ENCODE data around the gene PDGFRA.

PDGFRA gene

DNA sequence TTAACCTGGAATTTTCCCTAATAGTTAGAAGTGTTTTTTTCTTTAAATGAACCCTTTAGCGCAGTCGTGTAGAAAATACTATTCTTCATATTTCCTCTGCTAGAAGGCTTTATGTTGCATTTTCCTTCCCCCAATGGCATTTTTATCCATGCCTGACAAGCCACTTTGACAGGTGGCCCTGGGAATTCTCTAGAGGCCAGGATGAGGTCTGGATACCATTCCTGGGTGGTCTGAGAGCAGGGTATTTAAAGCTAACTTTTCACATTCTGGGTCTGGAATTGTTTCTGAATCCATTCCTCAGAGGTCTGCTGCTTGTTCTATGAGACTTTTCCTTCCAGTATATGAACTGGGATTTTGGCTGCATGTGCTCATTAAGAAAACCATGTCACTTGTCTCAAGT lies 31.2 kb upstream of the PDGFRA start (continued):
- TF ChIP-seq ZNF785 (tag by site-specific recombination; IDR thresholded peaks at IDR 0.05), result no peak
- no peak for TF ChIP-seq ZNF837 (tag by site-specific recombination; IDR thresholded peaks at IDR 0.05)
- TF ChIP-seq ZNF792 (tag by site-specific recombination; IDR thresholded peaks at IDR 0.05), result no peak
- no peak for TF ChIP-seq ZNF23 (tag by site-specific recombination; IDR thresholded peaks at IDR 0.05; ENCODE audit: borderline replicate concordance)

- Histone ChIP-seq H3K27ac (ENCODE audit: extremely low read depth, low read depth, low read length) (no peak overlapping the region), H3K36me3 (ENCODE audit: control insufficient read depth in 2 of 2, insufficient read depth in 1 of 2, low read length in 2 of 2) (no peaks in the 10 kb centered on the region), H3K9me3 (ENCODE audit: control insufficient read depth, insufficient read depth, low read depth, low read length) (no peaks in the 10 kb centered on the region), H3K4me1 (ENCODE audit: control insufficient read depth, insufficient read depth, low read length) (no peaks in the 10 kb centered on the region), H3K4me3 (ENCODE audit: low read depth, low read length) (no peak overlapping the region)
- CTCF ChIA-PET, result interaction anchor here (0.6 to 1.0 kb wide), 2 partner anchors 291 to 1662 kb away, joined by 3 to 5 read pairs; no protein-coding TSS in a partner anchor
- TF ChIP-seq, protein P1, sequence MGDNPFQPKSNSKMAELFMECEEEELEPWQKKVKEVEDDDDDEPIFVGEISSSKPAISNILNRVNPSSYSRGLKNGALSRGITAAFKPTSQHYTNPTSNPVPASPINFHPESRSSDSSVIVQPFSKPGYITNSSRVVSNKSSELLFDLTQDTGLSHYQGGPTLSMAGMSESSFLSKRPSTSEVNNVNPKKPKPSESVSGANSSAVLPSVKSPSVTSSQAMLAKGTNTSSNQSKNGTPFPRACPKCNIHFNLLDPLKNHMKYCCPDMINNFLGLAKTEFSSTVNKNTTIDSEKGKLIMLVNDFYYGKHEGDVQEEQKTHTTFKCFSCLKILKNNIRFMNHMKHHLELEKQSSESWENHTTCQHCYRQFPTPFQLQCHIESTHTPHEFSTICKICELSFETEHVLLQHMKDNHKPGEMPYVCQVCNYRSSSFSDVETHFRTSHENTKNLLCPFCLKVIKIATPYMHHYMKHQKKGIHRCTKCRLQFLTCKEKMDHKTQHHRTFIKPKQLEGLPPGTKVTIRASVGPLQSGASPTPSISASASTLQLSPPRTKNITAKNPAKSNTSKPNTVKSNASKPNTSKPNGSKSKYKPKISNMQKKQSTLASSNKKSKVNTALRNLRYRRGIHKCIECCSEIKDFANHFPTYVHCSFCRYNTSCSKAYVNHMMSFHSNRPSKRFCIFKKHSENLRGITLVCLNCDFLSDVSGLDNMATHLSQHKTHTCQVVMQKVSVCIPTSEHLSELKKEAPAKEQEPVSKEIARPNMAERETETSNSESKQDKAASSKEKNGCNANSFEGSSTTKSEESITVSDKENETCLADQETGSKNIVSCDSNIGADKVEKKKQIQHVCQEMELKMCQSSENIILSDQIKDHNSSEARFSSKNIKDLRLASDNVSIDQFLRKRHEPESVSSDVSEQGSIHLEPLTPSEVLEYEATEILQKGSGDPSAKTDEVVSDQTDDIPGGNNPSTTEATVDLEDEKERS (tag by site-specific recombination; IDR thresholded peaks at IDR 0.05), result no peak
- TF ChIP-seq ZNF792 (tag by site-specific recombination; IDR thresholded peaks at IDR 0.05), result no peak
- TF ChIP-seq ZNF677 (tag by site-specific recombination; IDR thresholded peaks at IDR 0.05), result no peak
- POLR2A ChIA-PET, result no interaction called here
These were observed 29.2 kb upstream of the PDGFRA start for GRCh38 chr4:54199919-54200318.

- no peak overlapping the region for H3K4me3 ChIP-seq (ENCODE audit: low read depth, low read length)
- ChIA-PET POLR2A (no interaction called here), CTCF (interaction anchor here (0.9 kb wide), 1 partner anchor 301 kb away, joined by 3 read pairs; no protein-coding TSS in a partner anchor)
- no peaks in the 10 kb centered on the region for H3K9me3 ChIP-seq (ENCODE audit: control insufficient read depth, insufficient read depth, low read depth, low read length)
- H3K36me3 ChIP-seq (ENCODE audit: control insufficient read depth in 2 of 2, insufficient read depth in 1 of 2, low read length in 2 of 2), result no peaks in the 10 kb centered on the region
- no peak overlapping the region for H3K27ac ChIP-seq (ENCODE audit: extremely low read depth, low read depth, low read length)
- no peak for TF ChIP-seq HIC1 (tag by site-specific recombination; IDR thresholded peaks at IDR 0.05)
- TF ChIP-seq ZNF248 (tag by site-specific recombination; IDR thresholded peaks at IDR 0.05), result no peak
- no peak for TF ChIP-seq ZNF404 (tag by site-specific recombination; IDR thresholded peaks at IDR 0.05)
- no peaks in the 10 kb centered on the region for H3K4me1 ChIP-seq (ENCODE audit: control insufficient read depth, insufficient read depth, low read length)
These were observed 19.5 kb upstream of the PDGFRA start for GRCh38 chr4:54209617-54210016.

- Histone ChIP-seq H3K9me3 (ENCODE audit: control insufficient read depth, insufficient read depth, low read depth, low read length) (no peaks in the 10 kb centered on the region), H3K4me1 (ENCODE audit: control insufficient read depth, insufficient read depth, low read length) (no peaks in the 10 kb centered on the region), H3K4me3 (ENCODE audit: low read depth, low read length) (no peak overlapping the region), H3K27ac (ENCODE audit: extremely low read depth, low read depth, low read length) (no peak overlapping the region), H3K36me3 (ENCODE audit: control insufficient read depth in 2 of 2, insufficient read depth in 1 of 2, low read length in 2 of 2) (no peaks in the 10 kb centered on the region)
- CTCF ChIA-PET, result interaction anchor here (1.3 kb wide), 1 partner anchor 20 kb away, joined by 4 read pairs; no protein-coding TSS in a partner anchor
- POLR2A ChIA-PET, result no interaction called here
- no peak for TF ChIP-seq ZNF155 (tag by site-specific recombination; IDR thresholded peaks at IDR 0.05)
- no peak for TF ChIP-seq ZNF596 (tag by site-specific recombination; IDR thresholded peaks at IDR 0.05)
- TF ChIP-seq ZNF704 (tag by site-specific recombination; IDR thresholded peaks at IDR 0.05), result no peak
- TF ChIP-seq ZSCAN5A (tag by site-specific recombination; IDR thresholded peaks at IDR 0.05), result no peak
- TF ChIP-seq ZNF292 (tag by site-specific recombination; IDR thresholded peaks at IDR 0.05; ENCODE audit: borderline replicate concordance, low read depth), result no peak
- no peak for TF ChIP-seq SCRT2 (tag by site-specific recombination; IDR thresholded peaks at IDR 0.05)
- TF ChIP-seq, protein P2, sequence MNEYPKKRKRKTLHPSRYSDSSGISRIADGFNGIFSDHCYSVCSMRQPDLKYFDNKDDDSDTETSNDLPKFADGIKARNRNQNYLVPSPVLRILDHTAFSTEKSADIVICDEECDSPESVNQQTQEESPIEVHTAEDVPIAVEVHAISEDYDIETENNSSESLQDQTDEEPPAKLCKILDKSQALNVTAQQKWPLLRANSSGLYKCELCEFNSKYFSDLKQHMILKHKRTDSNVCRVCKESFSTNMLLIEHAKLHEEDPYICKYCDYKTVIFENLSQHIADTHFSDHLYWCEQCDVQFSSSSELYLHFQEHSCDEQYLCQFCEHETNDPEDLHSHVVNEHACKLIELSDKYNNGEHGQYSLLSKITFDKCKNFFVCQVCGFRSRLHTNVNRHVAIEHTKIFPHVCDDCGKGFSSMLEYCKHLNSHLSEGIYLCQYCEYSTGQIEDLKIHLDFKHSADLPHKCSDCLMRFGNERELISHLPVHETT (tag by site-specific recombination; IDR thresholded peaks at IDR 0.05), result no peak
- no peak for TF ChIP-seq GLIS2 (tag by site-specific recombination; IDR thresholded peaks at IDR 0.05)
- TF ChIP-seq, protein P3, sequence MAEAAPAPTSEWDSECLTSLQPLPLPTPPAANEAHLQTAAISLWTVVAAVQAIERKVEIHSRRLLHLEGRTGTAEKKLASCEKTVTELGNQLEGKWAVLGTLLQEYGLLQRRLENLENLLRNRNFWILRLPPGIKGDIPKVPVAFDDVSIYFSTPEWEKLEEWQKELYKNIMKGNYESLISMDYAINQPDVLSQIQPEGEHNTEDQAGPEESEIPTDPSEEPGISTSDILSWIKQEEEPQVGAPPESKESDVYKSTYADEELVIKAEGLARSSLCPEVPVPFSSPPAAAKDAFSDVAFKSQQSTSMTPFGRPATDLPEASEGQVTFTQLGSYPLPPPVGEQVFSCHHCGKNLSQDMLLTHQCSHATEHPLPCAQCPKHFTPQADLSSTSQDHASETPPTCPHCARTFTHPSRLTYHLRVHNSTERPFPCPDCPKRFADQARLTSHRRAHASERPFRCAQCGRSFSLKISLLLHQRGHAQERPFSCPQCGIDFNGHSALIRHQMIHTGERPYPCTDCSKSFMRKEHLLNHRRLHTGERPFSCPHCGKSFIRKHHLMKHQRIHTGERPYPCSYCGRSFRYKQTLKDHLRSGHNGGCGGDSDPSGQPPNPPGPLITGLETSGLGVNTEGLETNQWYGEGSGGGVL (tag by site-specific recombination; IDR thresholded peaks at IDR 0.05), result no peak
- TF ChIP-seq ZNF391 (tag by site-specific recombination; IDR thresholded peaks at IDR 0.05; ENCODE audit: borderline replicate concordance, low read depth), result no peak
These were observed 16.1 kb upstream of the PDGFRA start for GRCh38 chr4:54213001-54213400.

Data from HEK293 (cell line).